ENCODE data around the gene VGF. TPM values are rescaled to one million over a fixed set of nuclear protein-coding genes. Genes with fewer than 3 reads are reported as not detected.
"Not testable (repeated sequence)": the region's sequence is repeated elsewhere in the genome, so short reads cannot be mapped to it uniquely, and the experiment has no call there.

The VGF gene
- polyA plus RNA-seq, 5 donors, result 0.54 to 1.4 (median 0.90) TPM

GRCh38 chr7:101119876-101120275 lies 45.5 kb downstream of the VGF start:
- no peak for DNase-seq

DNA sequence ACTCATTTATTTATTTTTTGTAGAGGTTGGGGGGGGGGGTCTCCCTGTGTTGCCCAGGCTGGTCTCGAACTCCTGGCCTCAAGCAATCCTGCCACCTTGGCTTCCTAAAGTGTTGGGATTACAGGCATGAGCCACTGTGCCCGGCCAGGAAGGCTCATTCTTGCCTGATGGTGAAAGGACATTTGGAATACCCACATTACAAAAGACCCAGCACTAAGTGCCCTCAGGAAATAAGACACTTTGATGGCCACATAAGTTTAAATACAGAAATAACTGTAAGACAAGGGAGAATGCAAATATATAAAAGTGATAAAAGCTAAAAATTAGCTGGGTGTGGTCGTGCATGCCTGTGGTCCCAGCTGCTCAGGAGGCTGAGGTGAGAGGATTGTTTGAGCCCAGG lies 46.5 kb downstream of the VGF start:
- DNase-seq, result no peak

- DNase-seq, result no peak
Measured at GRCh38 chr7:101116898-101117297, 48.5 kb downstream of the VGF start.

DNA sequence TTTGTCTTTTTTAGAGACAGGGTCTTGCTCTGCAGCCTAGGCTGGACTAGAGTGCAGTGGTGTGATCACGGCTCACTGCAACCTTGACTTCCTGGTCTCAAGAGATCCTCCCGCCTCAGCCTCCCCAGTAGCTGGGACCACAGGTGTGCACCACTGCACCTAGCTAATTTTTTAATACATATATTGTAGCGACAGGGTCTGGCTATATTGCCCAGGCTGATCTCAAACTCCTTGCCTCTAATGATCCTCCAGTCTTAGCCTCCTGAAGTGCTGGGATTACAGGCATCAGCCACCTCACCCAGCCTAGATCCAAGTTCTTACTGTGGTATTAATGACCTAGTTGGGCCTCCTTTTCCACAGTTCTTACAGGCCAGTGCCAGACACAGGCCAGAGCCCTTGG lies 50.2 kb downstream of the VGF start:
- no peak for DNase-seq

DNA sequence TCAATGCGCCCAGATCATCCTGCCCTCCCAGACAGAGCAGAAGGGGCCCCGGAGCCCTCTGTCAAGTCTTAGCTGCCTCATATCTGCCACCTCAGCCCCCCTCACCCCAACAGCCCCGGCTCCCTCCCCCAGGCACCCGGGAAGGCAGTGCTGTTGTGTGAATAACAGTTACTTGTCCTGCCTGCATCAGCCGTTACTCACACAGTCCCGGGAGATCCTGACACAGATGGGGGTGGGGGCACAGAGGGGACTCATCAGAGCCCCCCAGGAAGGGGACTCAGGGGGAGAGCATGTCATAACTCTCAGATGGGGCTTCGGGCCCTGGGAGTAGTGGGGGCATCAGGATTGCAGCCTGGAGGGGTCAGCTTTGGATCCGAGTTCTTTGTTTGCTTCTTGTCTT lies 50.9 kb downstream of the VGF start:
- no peak for DNase-seq

- no peak for DNase-seq
Measured at GRCh38 chr7:101113836-101114235, 51.5 kb downstream of the VGF start.

- DNase-seq, result not testable (repeated sequence)
Measured at GRCh38 chr7:101113140-101113539, 52.2 kb downstream of the VGF start.

Other genes with a start within 250 kb of the VGF start
- under 1 TPM; 0.37 to 0.73 (median 0.51) TPM for gene MUC3A, start 216.0 kb downstream of the VGF start, polyA plus RNA-seq (ENCODE audit: insufficient read depth in 1 of 5, insufficient read length in 5 of 5, low replicate concordance in 1 of 5)
- gene MUC12, start 196.0 kb downstream of the VGF start, polyA plus RNA-seq (ENCODE audit: insufficient read depth in 1 of 5, insufficient read length in 5 of 5, low replicate concordance in 1 of 5), result 1 to 10 TPM in 2 of 5 donors, under 1 TPM in 3; 0.54 to 2.6 (median 0.93) TPM
- gene MUC17, start 145.5 kb downstream of the VGF start, polyA plus RNA-seq (ENCODE audit: insufficient read depth in 1 of 5, insufficient read length in 5 of 5, low replicate concordance in 1 of 5), result under 1 TPM in 1 of 5 donors, not detected in 4; 0.31 TPM
- 10 to 100 TPM; 21.8 to 28.0 (median 22.7) TPM for gene TRIM56, start 80.1 kb downstream of the VGF start, polyA plus RNA-seq (ENCODE audit: insufficient read depth in 1 of 5, insufficient read length in 5 of 5, low replicate concordance in 1 of 5)
- 1 to 10 TPM; 2.0 to 4.6 (median 3.6) TPM for gene SERPINE1, start 38.5 kb downstream of the VGF start, polyA plus RNA-seq (ENCODE audit: insufficient read depth in 1 of 5, insufficient read length in 5 of 5, low replicate concordance in 1 of 5)
- gene AP1S1, start 11.1 kb downstream of the VGF start, polyA plus RNA-seq (ENCODE audit: insufficient read depth in 1 of 5, insufficient read length in 5 of 5, low replicate concordance in 1 of 5), result 100 to 1,000 TPM in 1 of 5 donors, 10 to 100 TPM in 4; 77.4 to 100 (median 82.7) TPM
- under 1 TPM in 3 of 5 donors, not detected in 2; 0.05 to 0.12 (median 0.08) TPM for gene NAT16, start 14.7 kb upstream of the VGF start, polyA plus RNA-seq (ENCODE audit: insufficient read depth in 1 of 5, insufficient read length in 5 of 5, low replicate concordance in 1 of 5)
- gene MOGAT3, start 35.5 kb upstream of the VGF start, polyA plus RNA-seq (ENCODE audit: insufficient read depth in 1 of 5, insufficient read length in 5 of 5, low replicate concordance in 1 of 5), result under 1 TPM in 3 of 5 donors, not detected in 2; 0.07 to 0.15 (median 0.09) TPM
- 10 to 100 TPM; 39.6 to 72.2 (median 55.9) TPM for gene PLOD3, start 52.0 kb upstream of the VGF start, polyA plus RNA-seq (ENCODE audit: insufficient read depth in 1 of 5, insufficient read length in 5 of 5, low replicate concordance in 1 of 5)
- 10 to 100 TPM; 42.7 to 77.4 (median 53.5) TPM for gene ZNHIT1, start 52.6 kb upstream of the VGF start, polyA plus RNA-seq (ENCODE audit: insufficient read depth in 1 of 5, insufficient read length in 5 of 5, low replicate concordance in 1 of 5)
- gene CLDN15, start 72.2 kb upstream of the VGF start, polyA plus RNA-seq (ENCODE audit: insufficient read depth in 1 of 5, insufficient read length in 5 of 5, low replicate concordance in 1 of 5), result 10 to 100 TPM; 11.5 to 20.2 (median 16.4) TPM
- 100 to 1,000 TPM; 121 to 163 (median 125) TPM for gene FIS1, start 79.5 kb upstream of the VGF start, polyA plus RNA-seq (ENCODE audit: insufficient read depth in 1 of 5, insufficient read length in 5 of 5, low replicate concordance in 1 of 5)
- gene IFT22, start 156.2 kb upstream of the VGF start, polyA plus RNA-seq (ENCODE audit: insufficient read depth in 1 of 5, insufficient read length in 5 of 5, low replicate concordance in 1 of 5), result 10 to 100 TPM; 49.6 to 53.1 (median 52.1) TPM
- gene COL26A1, start 197.3 kb upstream of the VGF start, polyA plus RNA-seq (ENCODE audit: insufficient read depth in 1 of 5, insufficient read length in 5 of 5, low replicate concordance in 1 of 5), result 1 to 10 TPM; 5.9 to 8.6 (median 6.0) TPM